Measurements from ENCODE around the gene PNO1.

- TF ChIP-seq YY1 (IDR thresholded peaks at IDR 0.05; ENCODE audit: low read depth) (no peak), CEBPB (IDR thresholded peaks at IDR 0.05) (no peak), REST (IDR thresholded peaks at IDR 0.05; ENCODE audit: low read depth) (no peak), CREB1 (IDR thresholded peaks at IDR 0.05; ENCODE audit: low read depth) (no peak), FOXM1 (IDR thresholded peaks at IDR 0.05; ENCODE audit: borderline replicate concordance, low read depth) (no peak)
- TF ChIP-seq, protein P1, sequence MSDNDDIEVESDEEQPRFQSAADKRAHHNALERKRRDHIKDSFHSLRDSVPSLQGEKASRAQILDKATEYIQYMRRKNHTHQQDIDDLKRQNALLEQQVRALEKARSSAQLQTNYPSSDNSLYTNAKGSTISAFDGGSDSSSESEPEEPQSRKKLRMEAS (IDR thresholded peaks at IDR 0.05), result no peak
These were observed 14.8 kb downstream of the PNO1 start for GRCh38 chr2:68172521-68172920.
